Stimulated activated naive CD8-positive, alpha-beta T cell treated with anti-CD3 and anti-CD28 coated beads, Interleukin-15, amount 100 ng/mL, for 72 hours (primary cell): ENCODE measurements around the gene MYOM1.
"Not testable (repeated sequence)": the region's sequence is repeated elsewhere in the genome, so short reads cannot be mapped to it uniquely, and the experiment has no call there.

Experiments
- ATAC-seq: fragments of 150-1000 bp; cut with Tn5 transposase; 2 replicates; pipeline ENCODE4 v1.10.0; 2021; ENCODE audit warnings: mild to moderate bottlenecking, moderate library complexity
- DNase-seq, 2 donors: peaks; one replicate each; pipeline ENCODE4 v3.0.0; 2021 to 2022
- H3K27ac Mint-ChIP-seq, 2 donors: one replicate each; pipeline ENCODE4 v1.8.0; 2022; ENCODE audit warnings: mild to moderate bottlenecking in 2 of 2, mixed read lengths in 2 of 2, moderate library complexity in 2 of 2
- H3K27me3 Mint-ChIP-seq: one replicate; pipeline ENCODE4 v1.8.0; 2022; ENCODE audit warnings: mixed read lengths
- H3K4me1 Mint-ChIP-seq: one replicate; pipeline ENCODE4 v1.8.0; 2022; ENCODE audit warnings: mild to moderate bottlenecking, mixed read lengths
- H3K4me3 Mint-ChIP-seq, 2 donors: one replicate each; pipeline ENCODE4 v1.8.0; 2022; ENCODE audit warnings: mild to moderate bottlenecking in 2 of 2, mixed read lengths in 2 of 2, moderate library complexity in 1 of 2
- H3K9me3 Mint-ChIP-seq, 2 donors: one replicate each; pipeline ENCODE4 v1.8.0; 2022; ENCODE audit warnings: mixed read lengths in 2 of 2

Gene MYOM1

GRCh38 chr18:3049897-3050454 is 169.8 kb downstream of the MYOM1 start:
- not testable (repeated sequence) for ATAC-seq, H3K4me3 Mint-ChIP-seq, DNase-seq, H3K27me3 Mint-ChIP-seq, H3K27ac Mint-ChIP-seq
- Mint-ChIP-seq H3K9me3 (peaks cover 9 to 17% of the 10 kb centered on the region in 2 donors), H3K4me1 (peaks cover 42% of the 10 kb centered on the region)

DNA sequence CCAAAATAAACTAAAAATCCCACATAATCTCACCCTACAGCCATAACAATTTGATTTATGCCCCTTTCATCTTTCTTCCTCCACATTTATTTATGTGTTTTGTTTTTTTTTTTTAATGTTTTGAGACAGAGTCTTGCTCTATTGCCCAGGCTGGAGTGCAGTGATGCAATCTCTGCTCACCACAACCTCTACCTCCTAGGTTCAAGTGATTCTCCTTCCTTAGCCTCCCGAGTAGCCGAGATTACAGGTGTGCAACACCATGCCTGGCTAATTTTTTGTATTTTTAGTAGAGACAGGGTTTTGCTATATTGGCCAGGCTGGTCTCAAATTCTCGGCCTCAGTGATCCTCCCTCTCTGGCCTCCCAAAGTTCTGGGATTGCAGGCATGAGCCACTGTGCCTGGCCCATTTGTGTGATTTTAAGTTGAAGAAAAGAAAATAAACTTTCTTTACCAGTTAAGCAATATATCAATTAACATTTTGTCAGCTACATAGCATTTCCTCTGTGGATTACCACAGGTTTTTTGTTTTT is 170.9 kb downstream of the MYOM1 start:
- ATAC-seq (no peak), DNase-seq (no peak)
- no peak overlapping the region for H3K27ac Mint-ChIP-seq
- no peak overlapping the region for H3K4me3 Mint-ChIP-seq
- peaks cover 45% of the 10 kb centered on the region for H3K4me1 Mint-ChIP-seq
- no peaks in the 10 kb centered on the region for H3K27me3 Mint-ChIP-seq
- peaks cover 9% of the 10 kb centered on the region in 2 donors for H3K9me3 Mint-ChIP-seq

DNA sequence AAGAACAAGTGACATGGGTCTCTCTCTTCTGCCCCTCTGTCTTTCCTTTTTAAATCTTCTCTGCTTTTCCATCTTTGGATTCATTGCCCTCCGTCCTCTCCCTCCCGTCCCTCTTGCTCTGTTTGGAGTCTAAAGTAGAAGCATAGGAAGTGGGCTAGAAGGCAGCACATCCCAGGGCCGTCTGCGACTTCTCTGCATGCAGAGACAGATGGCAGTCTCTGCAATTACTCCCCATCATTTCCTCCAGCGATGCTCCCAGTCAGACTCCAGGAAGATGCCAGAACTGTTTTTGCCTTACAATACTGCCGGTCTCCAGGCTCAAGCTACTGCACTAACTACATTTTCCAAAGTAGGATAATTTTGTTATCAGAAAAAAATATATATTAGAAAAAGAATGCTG is 171.6 kb downstream of the MYOM1 start:
- Mint-ChIP-seq H3K4me1 (peaks cover 43% of the 10 kb centered on the region), H3K27ac (peak overlapping the region in 1 of 2 donors; percentile 1), H3K4me3 (no peak overlapping the region), H3K9me3 (peaks cover 2% of the 10 kb centered on the region in 2 donors), H3K27me3 (no peaks in the 10 kb centered on the region)
- no peak for ATAC-seq
- no peak for DNase-seq

DNA sequence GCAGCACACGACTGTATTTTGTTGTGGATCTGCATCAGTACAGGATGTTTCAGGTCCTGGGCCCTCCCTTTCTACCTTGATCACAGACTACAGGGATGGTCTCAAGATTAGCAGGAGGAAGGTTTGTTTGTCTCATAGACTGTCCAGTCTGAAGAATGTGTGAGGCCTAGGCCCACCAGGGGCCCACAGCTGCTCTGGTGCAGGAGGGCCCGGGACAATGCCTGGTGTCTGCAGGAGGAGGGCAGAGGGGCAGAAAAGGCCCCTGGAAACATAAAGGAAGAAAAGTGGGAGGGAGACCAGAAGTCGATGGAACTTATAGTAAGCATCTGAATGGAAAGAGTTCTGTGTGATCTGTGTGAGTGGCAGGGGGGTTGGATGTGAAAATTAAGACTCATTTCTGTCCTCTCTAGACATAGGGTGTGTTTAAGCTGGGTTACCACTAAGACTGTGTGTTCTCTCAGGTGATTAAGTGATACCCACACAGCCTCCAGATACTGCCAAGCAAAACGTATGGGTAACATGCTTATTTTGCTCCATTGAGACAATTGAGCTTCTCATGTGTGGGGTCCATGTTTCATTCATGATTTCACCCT is 173.5 kb downstream of the MYOM1 start:
- H3K9me3 Mint-ChIP-seq: no peaks in the 10 kb centered on the region
- H3K27me3 Mint-ChIP-seq: no peaks in the 10 kb centered on the region
- H3K27ac Mint-ChIP-seq: peak overlapping the region in 1 of 2 donors; percentile 91
- ATAC-seq (peak; percentile 100), DNase-seq (peak; percentile 19 to 38)
- peaks cover 30% of the 10 kb centered on the region for H3K4me1 Mint-ChIP-seq
- H3K4me3 Mint-ChIP-seq: peak overlapping the region in 1 of 2 donors; percentile 48

GRCh38 chr18:3044931-3045698 is 174.7 kb downstream of the MYOM1 start:
- no peak overlapping the region for H3K27ac Mint-ChIP-seq

GRCh38 chr18:3042379-3042778 is 177.4 kb downstream of the MYOM1 start:
- Mint-ChIP-seq H3K27me3 (no peaks in the 10 kb centered on the region), H3K4me3 (no peak overlapping the region), H3K9me3 (no peaks in the 10 kb centered on the region), H3K4me1 (peaks cover 27% of the 10 kb centered on the region), H3K27ac (no peak overlapping the region)
- no peak for ATAC-seq
- no peak for DNase-seq

More at GRCh38 chr18:3044931-3045698, 174.7 kb downstream of the MYOM1 start:
- ATAC-seq (no peak), DNase-seq (no peak)
- Mint-ChIP-seq H3K27me3 (no peaks in the 10 kb centered on the region), H3K4me3 (no peak overlapping the region), H3K4me1 (peaks cover 30% of the 10 kb centered on the region), H3K9me3 (no peaks in the 10 kb centered on the region)

DNA sequence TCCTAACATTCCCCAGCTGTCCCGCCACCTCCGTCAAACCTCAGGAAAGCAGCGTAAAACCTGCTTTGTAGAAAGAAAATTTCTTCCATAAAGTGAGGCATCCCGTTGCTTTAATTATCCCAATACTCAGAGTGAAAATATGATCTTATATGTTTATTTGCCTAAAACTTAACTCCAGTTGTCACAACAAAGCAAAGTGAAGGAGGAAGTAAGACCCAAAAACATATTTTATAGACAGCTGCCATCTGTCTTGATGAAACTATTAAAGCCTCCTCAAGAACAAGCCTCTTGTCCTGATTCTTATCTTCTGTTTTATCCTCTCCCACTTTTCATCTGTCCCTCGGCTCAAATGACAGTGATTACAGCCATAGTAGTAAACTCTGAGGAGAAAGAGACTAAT is 177.9 kb downstream of the MYOM1 start:
- Mint-ChIP-seq H3K27me3 (no peaks in the 10 kb centered on the region), H3K4me1 (peaks cover 28% of the 10 kb centered on the region), H3K9me3 (no peaks in the 10 kb centered on the region), H3K4me3 (no peak overlapping the region), H3K27ac (no peak overlapping the region)
- DNase-seq (no peak), ATAC-seq (no peak)

DNA sequence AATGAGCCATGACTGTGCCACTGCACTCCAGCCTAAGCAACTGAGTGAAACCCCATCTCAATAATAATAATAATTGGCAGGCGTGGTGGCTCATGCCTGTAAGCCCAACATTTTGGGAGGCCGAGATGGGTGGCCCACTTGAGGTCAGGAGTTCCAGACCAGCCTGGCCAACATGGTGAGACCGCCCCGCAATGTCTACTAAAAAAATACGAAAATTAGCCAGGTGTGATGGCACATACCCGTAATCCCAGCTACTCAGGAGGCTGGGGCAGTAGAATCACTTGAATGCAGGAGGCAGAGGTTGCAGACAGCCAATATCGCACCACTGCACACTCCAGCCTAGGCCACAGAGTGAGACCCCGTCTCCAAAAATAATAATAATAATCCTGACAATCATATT is 178.9 kb downstream of the MYOM1 start:
- H3K9me3 Mint-ChIP-seq: no peaks in the 10 kb centered on the region
- ATAC-seq: no peak
- peaks cover 18% of the 10 kb centered on the region for H3K4me1 Mint-ChIP-seq
- no peak for DNase-seq
- H3K27ac Mint-ChIP-seq: no peak overlapping the region
- H3K27me3 Mint-ChIP-seq: no peaks in the 10 kb centered on the region
- H3K4me3 Mint-ChIP-seq: no peak overlapping the region

GRCh38 chr18:3040173-3040572 is 179.6 kb downstream of the MYOM1 start:
- DNase-seq: no peak
- H3K4me1 Mint-ChIP-seq: peaks cover 12% of the 10 kb centered on the region
- ATAC-seq: peak; percentile 23
- no peaks in the 10 kb centered on the region for H3K9me3 Mint-ChIP-seq
- H3K27me3 Mint-ChIP-seq: no peaks in the 10 kb centered on the region
- no peak overlapping the region for H3K4me3 Mint-ChIP-seq
- H3K27ac Mint-ChIP-seq: no peak overlapping the region

DNA sequence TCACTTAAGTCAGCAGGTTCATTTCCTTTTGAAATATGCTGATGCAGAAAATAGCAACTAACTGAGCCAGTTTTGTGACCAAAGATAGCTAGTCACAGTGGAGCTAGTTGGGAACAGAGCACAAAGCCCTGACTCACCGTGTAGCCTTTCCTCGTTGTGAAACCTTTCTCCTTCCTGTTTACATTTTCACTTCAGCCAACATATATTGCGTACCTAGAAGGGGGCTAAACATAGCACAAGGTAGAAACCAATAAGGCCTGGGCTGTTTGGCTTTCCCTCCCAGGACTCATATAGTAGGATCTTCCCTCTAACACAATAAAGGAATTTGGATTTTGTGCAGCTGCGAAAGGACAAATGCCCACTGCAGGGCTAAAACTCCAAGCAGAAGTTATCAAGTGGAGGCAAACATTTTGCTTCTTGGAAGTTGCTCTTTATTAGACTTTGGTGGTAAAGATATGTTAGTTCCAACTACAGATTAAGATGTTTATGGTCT is 182.3 kb downstream of the MYOM1 start:
- H3K4me3 Mint-ChIP-seq: no peak overlapping the region
- DNase-seq: no peak
- H3K27ac Mint-ChIP-seq: peak overlapping the region in 1 of 2 donors; percentile 65
- H3K27me3 Mint-ChIP-seq: no peaks in the 10 kb centered on the region
- H3K4me1 Mint-ChIP-seq: peaks cover 6% of the 10 kb centered on the region
- ATAC-seq: peak; percentile 90
- H3K9me3 Mint-ChIP-seq: no peaks in the 10 kb centered on the region

- Mint-ChIP-seq H3K9me3 (no peaks in the 10 kb centered on the region), H3K27ac (peak overlapping the region in 1 of 2 donors; percentile 29), H3K27me3 (no peaks in the 10 kb centered on the region), H3K4me1 (peaks cover 10% of the 10 kb centered on the region), H3K4me3 (no peak overlapping the region)
- DNase-seq (no peak), ATAC-seq (no peak)
Measured at GRCh38 chr18:3036108-3036507, 183.7 kb downstream of the MYOM1 start.

- Mint-ChIP-seq H3K27ac (peak overlapping the region in 1 of 2 donors; percentile 65), H3K9me3 (no peaks in the 10 kb centered on the region), H3K27me3 (no peaks in the 10 kb centered on the region), H3K4me1 (peaks cover 12% of the 10 kb centered on the region), H3K4me3 (no peak overlapping the region)
- DNase-seq (no peak), ATAC-seq (no peak)
Measured at GRCh38 chr18:3035635-3036034, 184.1 kb downstream of the MYOM1 start.

GRCh38 chr18:3032721-3033120 is 187.0 kb downstream of the MYOM1 start:
- ATAC-seq (no peak), DNase-seq (no peak)
- H3K27ac Mint-ChIP-seq: no peak overlapping the region
- H3K4me3 Mint-ChIP-seq: no peak overlapping the region
- no peaks in the 10 kb centered on the region for H3K9me3 Mint-ChIP-seq
- H3K27me3 Mint-ChIP-seq: no peaks in the 10 kb centered on the region
- peaks cover 22% of the 10 kb centered on the region for H3K4me1 Mint-ChIP-seq

GRCh38 chr18:3029215-3029952 is 190.4 kb downstream of the MYOM1 start:
- DNase-seq (no peak), ATAC-seq (no peak)
- Mint-ChIP-seq H3K27me3 (no peaks in the 10 kb centered on the region), H3K27ac (no peak overlapping the region), H3K4me1 (peaks cover 17% of the 10 kb centered on the region), H3K9me3 (no peaks in the 10 kb centered on the region), H3K4me3 (no peak overlapping the region)

- not testable (repeated sequence) for H3K27ac Mint-ChIP-seq, ATAC-seq, DNase-seq, H3K9me3 Mint-ChIP-seq, H3K27me3 Mint-ChIP-seq, H3K4me3 Mint-ChIP-seq
- H3K4me1 Mint-ChIP-seq: peaks cover 17% of the 10 kb centered on the region
Measured at GRCh38 chr18:3028115-3028514, 191.7 kb downstream of the MYOM1 start.
